GM21447 (cell line): Measurements from ENCODE around the gene SLIRP.
A peak's percentile ranks its signal among the peaks of the same experiment; 100 is the strongest.
"Not testable (repeated sequence)": the region's sequence is repeated elsewhere in the genome, so short reads cannot be mapped to it uniquely, and the experiment has no call there.

Experiments used
- ATAC-seq: cut with Tn5 transposase; IDR thresholded peaks from one replicate; pipeline ENCODE4 v1.9.1; 2021; ENCODE audit not compliant: unreplicated experiment

SLIRP gene

GRCh38 chr14:77741438-77741837, 33.5 kb downstream of the SLIRP start:
- ATAC-seq: no peak

GRCh38 chr14:77746064-77746702, 38.3 kb downstream of the SLIRP start:
- ATAC-seq: no peak

- ATAC-seq: not testable (repeated sequence)
Measured at GRCh38 chr14:77747425-77747824, 39.5 kb downstream of the SLIRP start.

GRCh38 chr14:77752266-77752665, 44.4 kb downstream of the SLIRP start:
- no peak for ATAC-seq

GRCh38 chr14:77752799-77753516, 45.1 kb downstream of the SLIRP start:
- ATAC-seq: no peak

GRCh38 chr14:77760381-77761204, 52.7 kb downstream of the SLIRP start, which contains the start of gene SNW1:
Gene SNW1, minus strand, starts transcription at chr14:77761156. Its CDS starts 29 bp downstream, at chr14:77761127.
- ATAC-seq: peak; percentile 95

GRCh38 chr14:77761205-77761931, 53.5 kb downstream of the SLIRP start:
- ATAC-seq: peak; percentile 23

- ATAC-seq: no peak
Measured at GRCh38 chr14:77763316-77763715, 55.4 kb downstream of the SLIRP start.

- ATAC-seq: no peak
Measured at GRCh38 chr14:77763978-77764377, 56.1 kb downstream of the SLIRP start.
